ENCODE data around the gene FBRSL1.

Gene FBRSL1

DNA sequence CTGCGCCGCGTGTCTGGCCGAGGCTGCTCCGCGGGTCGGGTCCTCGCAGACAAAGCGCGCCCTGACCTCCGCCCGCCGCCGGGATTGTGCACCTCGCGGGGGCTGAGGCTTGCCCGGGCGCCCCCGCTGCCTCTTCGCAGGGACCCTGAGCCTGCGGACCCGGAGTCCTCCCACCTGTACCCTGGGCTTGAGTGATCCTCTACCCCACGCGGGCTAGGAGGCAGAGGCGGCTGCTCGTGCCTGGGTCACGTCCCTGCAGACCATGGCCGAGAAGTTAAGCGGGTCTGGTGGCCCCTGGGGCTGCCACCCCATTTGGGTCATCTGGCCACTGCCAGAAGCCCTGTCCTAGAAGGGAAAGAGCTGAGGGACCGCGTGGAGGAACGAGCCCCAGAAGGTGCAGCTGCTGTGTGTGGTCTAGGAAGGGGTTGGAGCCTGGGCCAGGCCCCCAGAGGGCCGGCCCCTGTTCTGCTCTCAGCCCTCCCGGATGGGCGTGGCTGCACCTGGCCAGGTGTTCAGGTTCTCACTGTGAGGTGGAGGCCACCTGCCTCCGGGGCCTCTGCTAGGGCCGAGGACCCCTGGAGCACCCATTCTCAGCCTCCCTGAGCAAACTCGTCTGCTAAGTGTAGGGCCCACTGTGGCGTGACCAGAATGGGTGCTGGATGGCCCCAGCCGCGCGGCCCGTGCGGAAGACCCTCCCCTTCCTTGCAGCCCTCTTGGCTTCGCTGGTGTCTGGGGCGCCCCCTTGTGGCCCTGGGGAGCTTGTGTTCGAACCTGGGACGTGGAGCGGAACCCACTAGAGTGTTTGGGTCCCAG is 70.9 kb downstream of the FBRSL1 start:
- DNase-seq, result peak; percentile 63

Measured in activated gamma-delta T cell treated with Interleukin-2 at 50 U/mL for 16 hours (primary cell).